ACC112 (cell line): ENCODE data around the gene NEURL1B.
A peak's percentile ranks its signal among the peaks of the same experiment; 100 is the strongest.

Experiments used
- H2AFZ ChIP-seq: fragments of 200-600 bp; sonication (generic); one replicate; pipeline ENCODE4 v1.6.0; 2017; ENCODE audit warnings: antibody characterized with exemption, low read length; ENCODE audit not compliant: unreplicated experiment
- H3K27ac ChIP-seq: fragments of 200-600 bp; sonication (generic); 2 replicates; pipeline ENCODE4 v1.5.1; 2014; ENCODE audit warnings: low read depth, mild to moderate bottlenecking, antibody characterized with exemption, low read length, moderate library complexity
- H3K27me3 ChIP-seq: fragments of 200-600 bp; sonication (generic); 2 replicates; pipeline ENCODE4 v1.6.1; 2014; ENCODE audit warnings: mild to moderate bottlenecking, antibody characterized with exemption, low read length, moderate library complexity, mixed read lengths; ENCODE audit not compliant: insufficient read depth
- H3K36me3 ChIP-seq: fragments of 200-600 bp; sonication (generic); 2 replicates; pipeline ENCODE4 v1.6.1; 2016; ENCODE audit warnings: mild to moderate bottlenecking, antibody characterized with exemption, low read length, moderate library complexity, mixed read lengths; ENCODE audit not compliant: insufficient read depth
- H3K4me1 ChIP-seq: fragments of 200-600 bp; sonication (generic); one replicate; pipeline ENCODE4 v1.6.1; 2016; ENCODE audit warnings: low read length, mixed read lengths; ENCODE audit not compliant: insufficient read depth, unreplicated experiment, control insufficient read depth
- H3K4me3 ChIP-seq: fragments of 200-600 bp; sonication (generic); 2 replicates; pipeline ENCODE4 v1.5.1; 2014; ENCODE audit warnings: mild to moderate bottlenecking, low read depth, low read length
- H3K79me2 ChIP-seq: fragments of 200-600 bp; sonication (generic); one replicate; pipeline ENCODE4 v1.6.0; 2016; ENCODE audit warnings: low read length; ENCODE audit not compliant: control insufficient read depth, unreplicated experiment, insufficient read depth

Gene NEURL1B

DNA sequence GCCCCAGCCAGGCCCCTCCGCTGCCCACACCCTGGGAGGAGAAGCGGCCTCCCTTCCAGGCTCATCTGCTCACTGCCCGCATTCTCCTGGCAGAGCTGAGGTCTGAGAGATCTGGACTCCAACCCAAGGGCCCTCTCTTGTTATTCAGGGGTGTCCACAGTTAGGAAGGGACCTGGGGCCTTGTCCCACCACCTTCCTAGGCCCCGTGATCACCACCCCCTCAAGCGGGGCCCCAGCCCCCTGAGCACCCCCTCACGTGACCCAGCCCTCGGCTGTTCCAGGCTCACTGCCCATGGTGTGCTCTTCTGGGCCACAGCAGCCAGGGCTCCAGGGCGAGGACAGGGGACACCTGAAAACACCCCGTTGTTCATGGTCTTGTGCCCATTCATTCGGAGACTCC is 48.7 kb downstream of the NEURL1B start:
- no peak overlapping the region for H3K4me3 ChIP-seq
- H2AFZ ChIP-seq = no peak overlapping the region
- no peaks in the 10 kb centered on the region for H3K27me3 ChIP-seq
- peaks cover 5% of the 10 kb centered on the region for H3K4me1 ChIP-seq
- H3K36me3 ChIP-seq = no peaks in the 10 kb centered on the region
- H3K79me2 ChIP-seq = no peaks in the 10 kb centered on the region
- H3K27ac ChIP-seq = no peak overlapping the region

DNA sequence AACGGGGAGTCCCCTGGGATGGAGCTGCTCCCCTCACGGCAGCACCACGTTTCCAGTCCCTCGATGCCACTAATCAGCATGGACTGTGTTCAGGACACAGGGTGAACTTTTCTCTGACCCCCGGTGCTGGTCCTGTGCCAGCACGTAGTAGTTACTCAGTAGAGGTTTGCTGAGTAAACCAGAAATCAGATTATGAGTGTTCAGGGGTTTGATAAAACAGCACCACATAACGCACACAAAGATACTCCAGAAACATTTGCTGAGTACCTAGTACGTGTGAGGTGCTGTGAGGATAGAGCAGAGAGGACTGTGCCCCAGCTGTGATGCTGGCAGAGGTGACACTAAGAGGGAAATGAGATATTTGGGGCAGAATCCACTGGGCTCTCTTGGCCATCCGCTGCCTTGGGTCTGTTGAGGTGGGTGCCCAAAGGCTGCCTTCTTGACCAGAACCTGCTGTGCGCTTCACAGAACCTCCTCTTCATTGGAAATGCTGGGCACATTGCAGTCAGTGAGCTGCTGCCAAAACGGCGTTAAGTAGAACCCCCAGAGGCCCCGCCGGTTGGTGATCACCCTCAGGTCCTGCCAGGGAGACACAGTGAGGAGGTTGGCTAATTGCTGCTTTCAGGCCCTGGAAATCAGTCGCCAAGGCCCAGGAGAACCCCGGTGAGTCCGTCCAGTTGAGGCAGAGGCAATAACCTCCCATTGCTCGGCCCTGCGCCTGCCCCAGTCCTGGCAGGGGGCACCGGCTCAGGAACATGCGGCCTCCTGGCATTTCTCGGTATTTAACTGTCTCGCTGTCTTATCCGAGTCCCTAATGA is 49.4 kb downstream of the NEURL1B start:
- Histone ChIP-seq H3K27ac (no peak overlapping the region), H3K4me1 (peaks cover 5% of the 10 kb centered on the region)

DNA sequence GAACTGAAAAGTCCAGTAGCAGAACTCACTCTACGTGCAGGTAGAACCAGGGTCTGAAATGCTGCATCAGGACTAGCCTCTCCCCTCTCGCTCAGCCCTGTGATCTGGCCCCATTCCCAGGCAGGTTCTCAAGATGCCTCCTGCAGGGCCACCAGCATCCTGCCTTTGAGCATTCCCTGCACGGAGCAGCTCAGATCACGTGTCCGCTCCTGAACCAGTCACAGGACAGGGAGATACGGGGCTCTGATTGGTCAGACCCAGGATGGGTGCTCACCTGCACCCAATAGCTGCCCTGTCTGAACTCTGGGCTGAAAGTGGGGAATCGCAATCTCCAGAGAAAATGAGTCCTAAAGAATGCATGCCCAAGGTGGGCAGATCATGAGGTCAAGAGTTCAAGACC is 50.8 kb downstream of the NEURL1B start:
- Histone ChIP-seq H3K79me2 (no peaks in the 10 kb centered on the region), H3K4me1 (peaks cover 4% of the 10 kb centered on the region), H3K27ac (no peak overlapping the region), H3K27me3 (no peaks in the 10 kb centered on the region), H3K4me3 (no peak overlapping the region), H3K36me3 (no peaks in the 10 kb centered on the region), H2AFZ (no peak overlapping the region)

More for the DNA sequence above, 49.4 kb downstream of the NEURL1B start:
- no peak overlapping the region for H2AFZ ChIP-seq
- no peak overlapping the region for H3K4me3 ChIP-seq
- H3K27me3 ChIP-seq = no peaks in the 10 kb centered on the region
- H3K36me3 ChIP-seq = no peaks in the 10 kb centered on the region
- no peaks in the 10 kb centered on the region for H3K79me2 ChIP-seq

DNA sequence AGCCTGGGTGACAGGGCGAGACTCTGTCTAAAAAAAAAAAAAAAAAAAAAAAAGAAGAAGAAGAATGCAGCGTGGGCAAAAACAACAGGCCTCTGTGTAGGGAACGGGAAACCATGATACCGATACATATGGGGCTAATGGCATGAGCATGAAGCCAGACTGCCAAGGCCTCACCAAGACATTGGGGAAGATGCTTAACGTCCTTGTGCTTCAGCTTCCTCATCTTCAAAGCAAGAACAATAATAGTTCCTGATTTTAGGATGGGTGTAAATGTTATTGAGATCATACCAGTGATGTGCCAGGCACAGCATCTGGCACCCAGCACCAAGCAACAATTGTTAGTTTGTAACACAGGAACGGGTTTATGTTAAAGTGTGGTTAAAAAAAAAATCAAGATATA is 51.4 kb downstream of the NEURL1B start:
- H3K4me3 ChIP-seq = no peak overlapping the region
- no peaks in the 10 kb centered on the region for H3K79me2 ChIP-seq
- H3K27me3 ChIP-seq = no peaks in the 10 kb centered on the region
- H3K4me1 ChIP-seq = peaks cover 6% of the 10 kb centered on the region
- H3K36me3 ChIP-seq = no peaks in the 10 kb centered on the region
- no peak overlapping the region for H3K27ac ChIP-seq
- no peak overlapping the region for H2AFZ ChIP-seq

DNA sequence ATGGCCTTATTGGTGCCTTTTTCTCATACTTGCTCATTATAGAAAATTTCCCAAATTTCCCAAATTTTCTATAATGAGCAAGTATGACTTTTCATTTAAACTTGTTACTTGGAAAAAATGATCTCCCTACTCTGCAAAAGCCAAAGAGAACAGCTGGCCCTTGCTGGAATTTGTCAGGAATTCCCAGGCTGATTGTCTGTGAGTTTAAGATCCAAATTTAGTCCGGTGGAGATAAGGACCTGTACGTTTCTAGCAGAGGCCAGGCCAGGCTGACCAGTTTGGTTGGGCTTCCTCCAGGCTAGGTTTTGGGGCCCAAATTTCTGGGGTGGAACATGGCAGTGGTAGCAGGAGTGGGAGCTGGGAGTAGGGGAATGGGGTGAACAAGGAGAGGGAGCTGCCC is 51.9 kb downstream of the NEURL1B start:
- no peaks in the 10 kb centered on the region for H3K79me2 ChIP-seq
- H3K27ac ChIP-seq = no peak overlapping the region
- no peak overlapping the region for H3K4me3 ChIP-seq
- peaks cover 6% of the 10 kb centered on the region for H3K4me1 ChIP-seq
- H3K36me3 ChIP-seq = no peaks in the 10 kb centered on the region
- H3K27me3 ChIP-seq = no peaks in the 10 kb centered on the region
- no peak overlapping the region for H2AFZ ChIP-seq

DNA sequence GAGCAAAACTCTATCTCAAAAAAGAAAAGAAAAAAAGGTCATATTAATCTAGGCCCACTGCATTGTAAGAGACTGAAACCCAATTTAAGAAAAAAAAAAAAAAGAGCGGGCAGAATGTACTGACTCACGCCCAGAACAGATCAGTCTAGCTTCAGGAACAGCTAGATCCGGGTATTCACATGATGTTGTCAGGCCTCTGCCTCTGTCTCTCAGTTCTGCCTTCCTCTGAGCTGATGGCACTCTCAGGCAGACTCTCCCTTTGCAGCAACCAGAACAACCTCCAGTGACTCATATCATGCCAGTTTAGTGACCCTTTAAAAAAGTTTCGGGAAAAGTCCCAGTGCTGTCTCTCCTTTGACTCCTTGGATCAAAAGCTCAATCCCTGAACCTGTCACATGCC is 53.0 kb downstream of the NEURL1B start:
- Histone ChIP-seq H3K79me2 (no peaks in the 10 kb centered on the region), H3K27me3 (no peaks in the 10 kb centered on the region), H3K4me1 (peaks cover 6% of the 10 kb centered on the region), H2AFZ (no peak overlapping the region), H3K27ac (no peak overlapping the region), H3K36me3 (no peaks in the 10 kb centered on the region), H3K4me3 (no peak overlapping the region)

DNA sequence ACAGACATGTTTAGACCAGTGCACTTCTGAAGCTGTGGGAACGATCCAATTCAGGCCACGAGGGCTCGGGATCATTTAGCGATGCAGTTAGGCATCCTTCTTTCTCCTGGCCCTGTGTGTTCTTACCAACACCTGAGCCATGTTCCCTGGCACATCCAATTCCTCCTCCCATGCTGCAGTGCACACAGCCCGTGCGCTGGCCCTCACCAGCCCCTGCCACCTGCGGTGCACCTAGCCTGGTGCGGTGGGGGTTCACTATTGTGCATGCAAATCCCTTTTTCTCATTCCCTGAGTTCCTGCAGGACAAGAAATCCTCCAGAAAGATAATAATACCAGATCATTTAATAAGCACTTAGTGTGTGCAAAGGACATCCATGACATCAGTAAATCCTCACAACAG is 53.5 kb downstream of the NEURL1B start:
- Histone ChIP-seq H3K27me3 (no peaks in the 10 kb centered on the region), H3K79me2 (no peaks in the 10 kb centered on the region), H3K27ac (no peak overlapping the region), H3K36me3 (no peaks in the 10 kb centered on the region), H3K4me3 (no peak overlapping the region), H3K4me1 (peaks cover 6% of the 10 kb centered on the region), H2AFZ (no peak overlapping the region)

DNA sequence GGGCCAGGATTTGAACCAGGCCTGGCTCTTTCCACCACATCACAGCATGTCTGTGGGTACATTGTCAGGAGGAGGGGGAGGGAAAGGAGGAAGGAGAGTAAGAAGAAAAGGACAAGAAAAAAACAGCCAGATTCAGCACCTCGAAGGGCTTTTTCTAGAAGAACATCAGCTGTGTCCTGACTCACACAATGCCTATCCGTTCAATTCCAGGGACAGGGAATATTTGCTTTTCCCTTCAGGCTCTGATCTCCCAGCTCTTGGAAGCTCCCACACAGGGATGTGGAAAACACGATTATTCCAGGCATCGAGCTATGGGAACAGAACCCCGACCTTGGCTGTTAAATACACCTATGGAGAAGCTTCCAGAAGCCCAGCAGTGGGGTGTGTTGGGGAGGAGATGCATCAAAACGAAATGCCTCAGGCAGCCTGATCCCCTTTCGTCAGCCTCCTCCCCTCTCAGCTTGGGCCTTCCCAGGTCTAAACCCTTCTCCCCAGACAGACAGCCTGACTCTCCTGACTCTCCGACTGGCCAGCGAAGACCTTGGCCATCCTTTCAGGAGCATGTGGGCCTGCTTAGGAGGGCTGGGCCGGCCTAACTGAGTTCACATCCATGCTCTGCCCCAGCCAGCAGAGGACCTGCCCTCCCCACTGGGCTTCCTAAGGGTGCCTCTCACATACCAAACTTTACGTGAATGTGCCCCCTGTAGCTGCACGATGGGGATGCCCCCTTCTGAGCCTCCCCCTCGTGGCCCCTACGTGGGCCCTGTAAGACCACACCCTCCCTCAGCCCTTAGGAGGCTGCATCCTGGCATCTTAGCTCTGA is 54.4 kb downstream of the NEURL1B start:
- Histone ChIP-seq H2AFZ (no peak overlapping the region), H3K36me3 (no peaks in the 10 kb centered on the region), H3K4me1 (peaks cover 6% of the 10 kb centered on the region), H3K79me2 (no peaks in the 10 kb centered on the region), H3K27me3 (no peaks in the 10 kb centered on the region), H3K4me3 (no peak overlapping the region), H3K27ac (no peak overlapping the region)

DNA sequence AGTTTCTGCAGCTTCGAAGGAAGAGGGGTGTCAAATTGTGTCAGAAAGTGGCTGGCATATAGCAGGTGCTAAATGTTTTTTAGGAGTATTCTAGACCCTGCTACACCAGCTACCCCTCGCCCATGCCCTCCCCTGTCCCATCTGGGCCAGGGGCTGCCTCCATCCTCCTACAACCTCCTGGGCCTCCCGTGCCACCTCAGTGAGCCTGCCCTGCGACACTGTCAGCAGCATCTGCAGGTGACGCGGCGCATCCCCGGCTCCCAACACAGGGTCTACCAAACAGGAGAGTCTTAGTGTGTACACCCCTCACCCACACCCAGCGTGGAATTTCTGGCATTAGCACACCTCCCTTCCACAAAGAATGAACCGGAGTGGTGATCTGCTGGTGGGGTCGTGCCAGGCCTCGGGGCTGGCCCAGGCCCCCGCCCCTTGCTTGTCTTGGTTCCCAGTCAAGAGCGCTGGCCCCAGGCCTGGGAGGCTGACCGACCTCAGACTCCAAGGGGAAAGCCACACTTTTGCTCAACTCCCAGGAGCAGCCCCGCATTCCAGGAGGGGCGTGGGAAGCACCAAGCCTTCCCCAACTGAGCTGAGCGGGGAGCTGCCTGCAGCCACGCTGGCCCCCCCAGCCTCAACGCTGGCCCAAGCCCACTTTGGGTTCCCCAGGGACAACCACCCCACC is 55.2 kb downstream of the NEURL1B start:
- H3K27ac ChIP-seq = no peak overlapping the region
- H3K27me3 ChIP-seq = no peaks in the 10 kb centered on the region
- no peaks in the 10 kb centered on the region for H3K79me2 ChIP-seq
- H3K36me3 ChIP-seq = no peaks in the 10 kb centered on the region
- peaks cover 6% of the 10 kb centered on the region for H3K4me1 ChIP-seq
- H2AFZ ChIP-seq = peak overlapping the region; percentile 89
- H3K4me3 ChIP-seq = peak overlapping the region; percentile 88

DNA sequence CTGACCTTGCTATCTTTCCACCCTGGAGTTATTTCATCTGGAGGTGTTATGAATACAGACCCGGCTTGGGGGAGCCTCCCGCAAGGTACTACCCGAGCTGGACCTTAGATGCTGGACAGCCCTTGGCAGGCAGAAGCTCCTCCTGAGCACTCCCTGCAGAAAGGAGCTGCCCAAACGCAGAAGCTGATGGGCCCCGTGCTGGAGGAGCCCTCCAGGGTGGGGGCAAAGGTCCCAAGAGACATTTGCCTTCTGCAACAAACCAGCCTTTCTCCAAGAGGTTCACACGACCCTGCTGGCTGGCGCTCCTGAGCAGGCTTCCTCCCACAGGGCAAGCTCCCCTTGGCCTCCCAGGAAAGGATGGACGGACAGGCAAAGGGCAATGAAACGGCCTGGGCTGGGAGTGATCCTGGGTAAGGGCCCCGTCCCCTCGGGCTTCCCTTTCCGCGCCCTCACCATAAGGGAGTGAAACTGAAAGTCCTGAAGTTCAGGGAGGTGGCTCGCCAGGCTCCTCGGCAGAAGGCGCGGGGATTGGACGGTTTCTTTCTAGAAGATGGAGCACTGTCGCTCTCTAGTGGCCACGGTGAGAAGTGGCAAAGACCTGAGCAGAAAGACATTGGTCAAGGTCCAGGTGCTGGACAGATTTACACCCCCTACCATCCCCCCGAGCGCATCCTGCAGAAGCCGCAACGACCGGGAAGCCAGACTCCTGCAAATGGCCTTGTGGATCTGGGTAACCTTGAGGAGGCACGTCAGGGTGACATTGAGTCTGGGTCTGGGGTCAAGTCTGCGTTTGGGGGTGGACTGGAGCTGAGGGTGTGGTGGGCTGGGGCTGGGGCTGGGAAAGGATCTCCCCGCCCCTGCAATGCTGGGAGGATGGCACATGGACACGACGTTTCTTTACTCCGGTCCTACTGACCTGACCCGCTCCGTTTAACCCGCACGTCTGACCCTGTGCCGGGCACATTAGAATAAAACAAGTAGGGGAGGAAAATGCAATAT is 56.4 kb downstream of the NEURL1B start:
- no peaks in the 10 kb centered on the region for H3K79me2 ChIP-seq
- H3K27ac ChIP-seq = no peak overlapping the region
- H3K4me3 ChIP-seq = peak overlapping the region; percentile 88
- no peaks in the 10 kb centered on the region for H3K36me3 ChIP-seq
- no peaks in the 10 kb centered on the region for H3K27me3 ChIP-seq
- peaks cover 6% of the 10 kb centered on the region for H3K4me1 ChIP-seq
- H2AFZ ChIP-seq = peak overlapping the region; percentile 89
